Measurements from ENCODE around the gene NT5C2.

- TF ChIP-seq, protein P1, sequence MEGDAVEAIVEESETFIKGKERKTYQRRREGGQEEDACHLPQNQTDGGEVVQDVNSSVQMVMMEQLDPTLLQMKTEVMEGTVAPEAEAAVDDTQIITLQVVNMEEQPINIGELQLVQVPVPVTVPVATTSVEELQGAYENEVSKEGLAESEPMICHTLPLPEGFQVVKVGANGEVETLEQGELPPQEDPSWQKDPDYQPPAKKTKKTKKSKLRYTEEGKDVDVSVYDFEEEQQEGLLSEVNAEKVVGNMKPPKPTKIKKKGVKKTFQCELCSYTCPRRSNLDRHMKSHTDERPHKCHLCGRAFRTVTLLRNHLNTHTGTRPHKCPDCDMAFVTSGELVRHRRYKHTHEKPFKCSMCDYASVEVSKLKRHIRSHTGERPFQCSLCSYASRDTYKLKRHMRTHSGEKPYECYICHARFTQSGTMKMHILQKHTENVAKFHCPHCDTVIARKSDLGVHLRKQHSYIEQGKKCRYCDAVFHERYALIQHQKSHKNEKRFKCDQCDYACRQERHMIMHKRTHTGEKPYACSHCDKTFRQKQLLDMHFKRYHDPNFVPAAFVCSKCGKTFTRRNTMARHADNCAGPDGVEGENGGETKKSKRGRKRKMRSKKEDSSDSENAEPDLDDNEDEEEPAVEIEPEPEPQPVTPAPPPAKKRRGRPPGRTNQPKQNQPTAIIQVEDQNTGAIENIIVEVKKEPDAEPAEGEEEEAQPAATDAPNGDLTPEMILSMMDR (IDR thresholded peaks at IDR 0.05), result no peak
- TF ChIP-seq POLR2A (IDR thresholded peaks at IDR 0.05), result no peak
- TF ChIP-seq POLR2AphosphoS5 (IDR thresholded peaks at IDR 0.05), result no peak
Observed at GRCh38 chr10:103198648-103199047, 5.6 kb upstream of the NT5C2 start.

All from sigmoid colon (tissue), 4 donors.